Activated naive CD8-positive, alpha-beta T cell (primary cell): ENCODE results near the gene AMOTL1.
"Not testable (repeated sequence)": the region's sequence is repeated elsewhere in the genome, so short reads cannot be mapped to it uniquely, and the experiment has no call there.

Source experiments
- H3K27ac Mint-ChIP-seq: one replicate; pipeline ENCODE4 v1.8.0; 2021; ENCODE audit warnings: mixed read lengths
- H3K27me3 Mint-ChIP-seq: one replicate; pipeline ENCODE4 v1.8.0; 2021; ENCODE audit warnings: mixed read lengths
- H3K36me3 Mint-ChIP-seq: one replicate; pipeline ENCODE4 v1.8.0; 2021; ENCODE audit warnings: mixed read lengths
- H3K4me1 Mint-ChIP-seq: one replicate; pipeline ENCODE4 v1.8.0; 2021; ENCODE audit warnings: low read depth, mixed read lengths
- H3K4me3 Mint-ChIP-seq: one replicate; pipeline ENCODE4 v1.8.0; 2021; ENCODE audit warnings: mild to moderate bottlenecking, mixed read lengths
- H3K9me3 Mint-ChIP-seq: one replicate; pipeline ENCODE4 v1.8.0; 2021; ENCODE audit warnings: low read depth, mixed read lengths

The AMOTL1 gene

GRCh38 chr11:94826415-94826814, 58.3 kb downstream of the AMOTL1 start:
- Mint-ChIP-seq H3K27ac (no peak overlapping the region), H3K27me3 (no peaks in the 10 kb centered on the region), H3K36me3 (no peaks in the 10 kb centered on the region), H3K4me1 (no peaks in the 10 kb centered on the region), H3K4me3 (no peak overlapping the region), H3K9me3 (no peaks in the 10 kb centered on the region)

DNA sequence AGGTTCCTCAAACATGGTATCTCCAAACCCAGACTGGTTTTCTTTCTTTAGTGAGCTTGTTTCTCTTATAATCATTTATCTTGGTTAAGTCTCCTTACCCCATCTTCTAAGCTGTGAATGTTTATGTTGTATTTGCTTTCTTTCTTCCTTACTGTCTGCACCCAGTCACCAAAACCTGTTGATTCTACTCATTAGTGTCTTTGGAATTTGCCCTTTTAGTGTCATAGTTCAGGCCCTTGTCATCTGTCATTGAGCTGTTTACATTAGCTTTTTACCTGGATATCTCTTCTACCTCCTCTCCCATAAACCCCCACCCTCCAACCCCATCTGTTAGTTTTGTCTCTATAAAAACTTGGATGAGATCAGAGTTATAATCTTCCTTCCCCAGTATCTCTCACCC, 59.9 kb downstream of the AMOTL1 start:
- Mint-ChIP-seq H3K9me3 (no peaks in the 10 kb centered on the region), H3K4me3 (no peak overlapping the region), H3K27ac (no peak overlapping the region), H3K36me3 (no peaks in the 10 kb centered on the region), H3K27me3 (no peaks in the 10 kb centered on the region), H3K4me1 (no peaks in the 10 kb centered on the region)

DNA sequence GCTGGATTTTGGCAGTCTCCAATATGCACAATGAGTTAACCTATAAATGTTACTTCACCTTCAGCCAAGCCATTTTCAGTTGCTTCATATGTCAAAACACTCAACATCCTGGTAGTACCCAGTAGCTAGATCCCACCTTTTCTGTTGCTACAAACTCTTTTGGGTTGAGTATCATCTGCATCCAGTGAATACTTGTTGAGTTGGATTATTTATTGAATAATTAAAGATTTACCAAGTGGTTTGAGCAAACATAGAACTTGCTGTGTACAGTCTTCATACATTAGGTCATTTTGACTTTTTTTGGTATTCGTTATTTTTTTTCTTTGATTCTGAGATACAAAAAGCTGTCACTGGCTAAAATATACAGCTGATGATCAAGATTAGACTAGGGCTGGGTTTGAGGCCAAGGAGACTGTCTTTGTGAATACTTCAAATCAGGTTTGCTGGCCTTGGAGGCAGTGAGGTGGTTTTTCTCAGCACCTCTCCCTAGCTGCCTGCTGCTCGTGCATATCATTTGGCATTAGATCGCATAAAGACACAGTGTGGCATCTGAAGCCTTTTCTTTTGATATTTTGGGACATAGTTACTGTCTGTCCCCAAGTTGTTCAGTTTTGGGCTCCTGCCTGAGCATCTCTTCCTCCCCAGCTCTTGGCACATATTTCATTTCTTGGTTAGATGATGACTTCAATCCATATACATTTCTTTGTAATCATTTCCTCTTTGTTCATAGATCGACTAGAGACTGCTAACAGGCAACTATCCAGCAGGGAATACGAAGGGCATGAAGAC, 62.8 kb downstream of the AMOTL1 start:
- Mint-ChIP-seq H3K27me3 (no peaks in the 10 kb centered on the region), H3K27ac (no peak overlapping the region), H3K36me3 (no peaks in the 10 kb centered on the region), H3K4me1 (no peaks in the 10 kb centered on the region), H3K4me3 (no peak overlapping the region), H3K9me3 (no peaks in the 10 kb centered on the region)

DNA sequence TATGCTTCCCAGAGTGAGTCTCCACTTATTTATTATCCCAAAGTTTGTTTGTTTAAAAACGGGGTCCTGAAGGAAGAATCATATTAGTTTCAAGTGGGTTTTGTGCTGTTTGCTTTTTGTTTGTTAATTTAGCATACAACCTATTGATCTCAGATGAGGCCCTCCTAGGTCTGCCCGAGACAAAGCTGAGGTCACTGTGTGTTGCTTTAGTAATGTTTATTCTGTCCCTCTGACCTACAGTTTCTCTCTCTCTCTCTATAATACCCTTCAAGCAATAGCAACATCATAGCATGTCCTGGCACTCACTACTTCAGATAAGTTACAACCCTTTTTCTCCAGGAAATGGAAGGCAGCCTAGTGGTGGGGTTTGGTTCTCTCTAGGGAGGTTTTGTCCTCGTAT, 63.4 kb downstream of the AMOTL1 start:
- H3K36me3 Mint-ChIP-seq: no peaks in the 10 kb centered on the region
- no peak overlapping the region for H3K27ac Mint-ChIP-seq
- no peak overlapping the region for H3K4me3 Mint-ChIP-seq
- H3K27me3 Mint-ChIP-seq: no peaks in the 10 kb centered on the region
- no peaks in the 10 kb centered on the region for H3K9me3 Mint-ChIP-seq
- H3K4me1 Mint-ChIP-seq: no peaks in the 10 kb centered on the region

GRCh38 chr11:94832604-94833235, 64.6 kb downstream of the AMOTL1 start:
- Mint-ChIP-seq H3K27me3 (no peaks in the 10 kb centered on the region), H3K4me1 (no peaks in the 10 kb centered on the region), H3K36me3 (no peaks in the 10 kb centered on the region), H3K9me3 (no peaks in the 10 kb centered on the region), H3K4me3 (no peak overlapping the region), H3K27ac (no peak overlapping the region)

- no peaks in the 10 kb centered on the region for H3K4me1 Mint-ChIP-seq
- no peaks in the 10 kb centered on the region for H3K36me3 Mint-ChIP-seq
- H3K27ac Mint-ChIP-seq: no peak overlapping the region
- H3K4me3 Mint-ChIP-seq: no peak overlapping the region
- no peaks in the 10 kb centered on the region for H3K27me3 Mint-ChIP-seq
- H3K9me3 Mint-ChIP-seq: no peaks in the 10 kb centered on the region
These were observed 66.9 kb downstream of the AMOTL1 start for GRCh38 chr11:94834911-94835593.

DNA sequence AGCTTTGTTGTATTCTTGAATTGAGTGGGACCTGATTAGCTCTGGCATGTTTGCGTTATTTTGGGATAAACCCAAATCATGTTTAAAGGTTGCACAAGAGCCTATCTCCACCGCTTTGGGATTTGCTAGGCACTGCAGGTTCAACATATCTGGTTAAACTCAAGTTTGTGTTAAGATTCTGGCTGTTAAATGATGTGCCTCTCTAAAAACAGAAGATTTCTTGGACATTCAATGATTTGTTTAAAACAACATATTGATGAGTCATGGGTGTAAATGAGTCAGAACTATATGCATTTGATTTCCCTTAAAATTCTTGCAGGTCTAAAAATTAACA, 67.4 kb downstream of the AMOTL1 start:
- Mint-ChIP-seq H3K27ac (no peak overlapping the region), H3K9me3 (no peaks in the 10 kb centered on the region), H3K4me1 (no peaks in the 10 kb centered on the region), H3K27me3 (no peaks in the 10 kb centered on the region), H3K36me3 (no peaks in the 10 kb centered on the region), H3K4me3 (no peak overlapping the region)

DNA sequence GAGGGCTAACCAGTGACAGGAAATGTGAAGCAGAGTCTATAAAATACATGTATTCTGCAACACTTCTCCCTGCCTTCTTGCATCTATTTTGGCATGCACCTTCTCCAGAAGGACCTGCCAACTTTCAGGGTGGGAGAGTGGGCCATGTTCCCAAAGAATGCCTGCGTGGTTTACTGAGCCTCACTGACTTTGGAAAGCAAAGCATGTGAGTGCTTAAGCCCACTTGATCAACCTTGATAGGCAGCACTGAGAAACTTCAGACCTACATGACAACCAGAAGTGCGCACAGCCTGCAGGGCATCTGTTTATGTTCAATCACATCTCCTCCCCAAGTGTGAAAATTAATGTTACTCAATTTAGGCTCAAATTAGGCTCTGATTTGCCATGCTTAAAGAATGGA, 69.2 kb downstream of the AMOTL1 start:
- H3K4me1 Mint-ChIP-seq: no peaks in the 10 kb centered on the region
- H3K27ac Mint-ChIP-seq: no peak overlapping the region
- no peaks in the 10 kb centered on the region for H3K36me3 Mint-ChIP-seq
- no peaks in the 10 kb centered on the region for H3K9me3 Mint-ChIP-seq
- H3K27me3 Mint-ChIP-seq: no peaks in the 10 kb centered on the region
- H3K4me3 Mint-ChIP-seq: no peak overlapping the region

- Mint-ChIP-seq H3K4me1 (no peaks in the 10 kb centered on the region), H3K9me3 (no peaks in the 10 kb centered on the region), H3K36me3 (no peaks in the 10 kb centered on the region), H3K27ac (no peak overlapping the region), H3K4me3 (no peak overlapping the region), H3K27me3 (no peaks in the 10 kb centered on the region)
These were observed 70.0 kb downstream of the AMOTL1 start for GRCh38 chr11:94838027-94838731.

DNA sequence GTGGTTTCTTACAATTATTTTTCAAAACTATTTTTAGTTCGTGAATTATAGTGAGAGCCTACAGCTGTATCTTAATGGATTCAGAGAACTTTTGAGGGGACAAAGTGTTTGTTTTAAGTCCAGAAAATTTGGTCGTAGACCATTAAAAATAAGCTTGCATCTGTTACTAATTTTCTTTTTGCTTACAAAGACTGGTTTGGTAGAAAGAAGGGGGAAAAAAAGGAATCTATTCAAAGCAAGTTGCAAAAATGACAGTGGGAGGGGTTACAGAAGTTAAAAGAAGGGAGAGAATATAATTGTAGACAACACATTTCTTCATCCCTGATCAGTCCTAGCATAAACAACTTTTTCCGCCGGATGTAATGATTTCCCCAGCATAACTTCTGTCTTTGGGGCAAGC, 72.1 kb downstream of the AMOTL1 start:
- Mint-ChIP-seq H3K27me3 (no peaks in the 10 kb centered on the region), H3K36me3 (no peaks in the 10 kb centered on the region), H3K4me3 (no peak overlapping the region), H3K9me3 (no peaks in the 10 kb centered on the region), H3K4me1 (no peaks in the 10 kb centered on the region), H3K27ac (no peak overlapping the region)

DNA sequence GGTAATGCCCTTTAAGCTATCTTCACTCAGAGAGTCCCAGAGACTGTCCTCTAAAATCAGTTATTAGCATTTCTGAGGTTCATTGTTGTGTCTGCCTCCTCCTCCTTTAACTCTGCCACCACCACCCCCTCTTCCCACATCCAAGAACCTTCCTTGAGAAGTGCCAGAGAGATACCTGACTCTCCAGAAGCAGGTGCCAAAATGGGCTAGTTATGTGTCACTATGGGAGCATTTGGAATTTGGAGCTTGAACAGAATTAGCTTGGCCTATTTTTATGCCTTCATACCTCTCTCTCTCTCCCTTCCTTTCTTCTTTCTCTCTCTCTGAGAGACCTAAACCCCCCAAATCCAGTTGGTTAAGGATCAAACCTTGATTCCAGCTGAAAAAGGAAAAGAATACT, 75.9 kb downstream of the AMOTL1 start:
- Mint-ChIP-seq H3K36me3 (no peaks in the 10 kb centered on the region), H3K9me3 (no peaks in the 10 kb centered on the region), H3K27ac (no peak overlapping the region), H3K4me1 (no peaks in the 10 kb centered on the region), H3K4me3 (no peak overlapping the region), H3K27me3 (no peaks in the 10 kb centered on the region)

DNA sequence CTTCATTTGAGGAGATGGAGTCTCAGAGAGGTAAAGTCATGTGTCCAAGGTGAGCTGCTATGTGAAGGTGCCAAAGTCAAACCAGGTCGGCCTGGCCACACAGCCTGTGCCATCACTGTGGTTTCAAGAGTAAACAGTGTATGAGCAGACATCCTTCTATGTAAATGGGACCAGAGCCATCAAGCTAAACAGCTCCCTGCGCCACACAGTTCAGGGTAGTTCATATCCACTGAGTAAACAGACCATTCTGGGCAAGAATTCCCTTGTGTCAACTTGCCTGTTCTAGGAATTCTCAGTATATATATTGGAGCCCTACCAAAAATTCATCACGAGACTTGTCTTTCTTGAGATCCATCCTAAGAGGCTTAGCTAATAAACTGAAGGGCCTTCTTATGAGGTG, 77.5 kb downstream of the AMOTL1 start:
- Mint-ChIP-seq H3K27ac (no peak overlapping the region), H3K9me3 (no peaks in the 10 kb centered on the region), H3K36me3 (no peaks in the 10 kb centered on the region), H3K4me3 (no peak overlapping the region), H3K27me3 (peaks cover 3% of the 10 kb centered on the region), H3K4me1 (no peaks in the 10 kb centered on the region)

DNA sequence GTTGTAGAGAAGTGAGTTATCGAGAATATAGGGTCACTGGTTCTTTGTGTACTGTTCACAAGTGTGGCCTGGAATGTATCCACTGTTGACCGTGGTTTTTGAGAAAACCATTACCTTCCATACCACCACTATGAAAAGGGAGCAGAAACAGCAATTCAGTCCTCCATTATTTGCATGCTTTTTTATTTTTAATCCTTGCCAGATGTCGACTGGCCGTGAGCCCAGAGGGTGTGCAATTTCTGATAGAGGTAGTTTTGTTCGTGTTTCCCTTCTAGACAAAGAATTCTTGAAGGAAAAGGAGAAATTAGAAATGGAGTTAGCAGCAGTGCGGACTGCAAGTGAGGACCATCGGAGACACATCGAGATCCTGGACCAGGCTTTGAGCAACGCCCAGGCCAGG, 81.7 kb downstream of the AMOTL1 start:
- Mint-ChIP-seq H3K27me3 (peaks cover 3% of the 10 kb centered on the region), H3K36me3 (no peaks in the 10 kb centered on the region), H3K4me3 (no peak overlapping the region), H3K9me3 (no peaks in the 10 kb centered on the region), H3K27ac (no peak overlapping the region), H3K4me1 (no peaks in the 10 kb centered on the region)

GRCh38 chr11:94851864-94852636, 83.9 kb downstream of the AMOTL1 start:
- no peaks in the 10 kb centered on the region for H3K4me1 Mint-ChIP-seq
- H3K27me3 Mint-ChIP-seq: peaks cover 3% of the 10 kb centered on the region
- H3K27ac Mint-ChIP-seq: no peak overlapping the region
- H3K4me3 Mint-ChIP-seq: no peak overlapping the region
- no peaks in the 10 kb centered on the region for H3K36me3 Mint-ChIP-seq
- H3K9me3 Mint-ChIP-seq: no peaks in the 10 kb centered on the region

GRCh38 chr11:94853288-94853687, 85.1 kb downstream of the AMOTL1 start:
- H3K4me3 Mint-ChIP-seq, H3K4me1 Mint-ChIP-seq, H3K9me3 Mint-ChIP-seq, H3K27me3 Mint-ChIP-seq, H3K36me3 Mint-ChIP-seq, H3K27ac Mint-ChIP-seq: not testable (repeated sequence)
